ENCODE measurements around the gene ABCB6. TPM values are rescaled to one million over a fixed set of nuclear protein-coding genes. Genes with fewer than 3 reads are reported as not detected.

ABCB6 gene
- total and polyA plus RNA-seq, 8 donors, result 3.8 to 36.7 (median 7.0) TPM

- peak overlapping the region in 2 of 4 donors; percentile 91 to 95 for H3K27ac ChIP-seq
- FAIRE-seq, result no peak
- peaks cover 7 to 40% (median 30%) of the 10 kb centered on the region in 3 donors for H3K36me3 ChIP-seq
Measured at GRCh38 chr2:219228041-219228910, 9.5 kb upstream of the ABCB6 start.

DNA sequence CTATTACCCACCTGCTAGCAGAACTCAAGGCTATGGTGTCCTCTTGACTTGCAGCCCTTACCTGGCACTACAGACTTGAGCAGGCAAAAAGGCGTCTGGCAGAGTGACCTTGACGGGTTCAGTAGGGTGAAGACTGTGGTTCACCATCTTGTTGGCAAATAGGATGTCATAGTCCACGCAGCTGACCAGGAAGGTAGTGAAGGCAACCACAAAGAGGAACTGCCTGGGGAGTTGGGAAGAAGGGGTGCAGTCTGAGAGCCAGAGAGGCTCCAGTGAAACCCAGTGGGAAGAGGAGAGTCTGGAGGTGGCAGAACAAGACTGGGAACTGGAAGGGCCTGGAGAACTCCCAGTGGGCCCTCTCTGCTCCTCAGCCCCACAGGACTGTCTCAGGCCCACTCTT lies 6.6 kb upstream of the ABCB6 start:
- Histone ChIP-seq H3K4me3 (no peak overlapping the region), H3K27me3 (no peaks in the 10 kb centered on the region), H3K9me3 (no peaks in the 10 kb centered on the region), H3K4me1 (peaks cover 8 to 12% (median 11%) of the 10 kb centered on the region in 3 donors), H3K27ac (no peak overlapping the region), H3K36me3 (peaks cover 11 to 51% (median 33%) of the 10 kb centered on the region in 3 donors)
- WGBS, 2 donors, result 84% methylated on average over 3 of the region's 3 CpGs
- no peak for DNase-seq
- TF ChIP-seq, protein P1, sequence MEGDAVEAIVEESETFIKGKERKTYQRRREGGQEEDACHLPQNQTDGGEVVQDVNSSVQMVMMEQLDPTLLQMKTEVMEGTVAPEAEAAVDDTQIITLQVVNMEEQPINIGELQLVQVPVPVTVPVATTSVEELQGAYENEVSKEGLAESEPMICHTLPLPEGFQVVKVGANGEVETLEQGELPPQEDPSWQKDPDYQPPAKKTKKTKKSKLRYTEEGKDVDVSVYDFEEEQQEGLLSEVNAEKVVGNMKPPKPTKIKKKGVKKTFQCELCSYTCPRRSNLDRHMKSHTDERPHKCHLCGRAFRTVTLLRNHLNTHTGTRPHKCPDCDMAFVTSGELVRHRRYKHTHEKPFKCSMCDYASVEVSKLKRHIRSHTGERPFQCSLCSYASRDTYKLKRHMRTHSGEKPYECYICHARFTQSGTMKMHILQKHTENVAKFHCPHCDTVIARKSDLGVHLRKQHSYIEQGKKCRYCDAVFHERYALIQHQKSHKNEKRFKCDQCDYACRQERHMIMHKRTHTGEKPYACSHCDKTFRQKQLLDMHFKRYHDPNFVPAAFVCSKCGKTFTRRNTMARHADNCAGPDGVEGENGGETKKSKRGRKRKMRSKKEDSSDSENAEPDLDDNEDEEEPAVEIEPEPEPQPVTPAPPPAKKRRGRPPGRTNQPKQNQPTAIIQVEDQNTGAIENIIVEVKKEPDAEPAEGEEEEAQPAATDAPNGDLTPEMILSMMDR (IDR thresholded peaks at IDR 0.05), result no peak
- no peak for FAIRE-seq
- no peak for ATAC-seq
- intact Hi-C loops (cut with DNase I), result no loop called here

More at GRCh38 chr2:219228041-219228910, 9.5 kb upstream of the ABCB6 start:
- TF ChIP-seq, protein P1 (IDR thresholded peaks at IDR 0.05), result no peak
- DNase-seq (no peak), ATAC-seq (no peak)
- WGBS, 2 donors, result 34 to 52% methylated on average over 7 of the region's 7 CpGs
- H3K4me3 ChIP-seq, result peak overlapping the region; percentile 58 to 89 (median 76)
- no peaks in the 10 kb centered on the region for H3K27me3 ChIP-seq
- H3K4me1 ChIP-seq, result peaks cover 12 to 21% (median 16%) of the 10 kb centered on the region in 3 donors
- H3K9me3 ChIP-seq, result no peaks in the 10 kb centered on the region
- intact Hi-C loops (cut with DNase I), result no loop called here

- peaks cover 15 to 18% (median 15%) of the 10 kb centered on the region in 3 donors for H3K4me1 ChIP-seq
- no peaks in the 10 kb centered on the region for H3K9me3 ChIP-seq
- no peak for DNase-seq
- intact Hi-C loops (cut with DNase I), result no loop called here
- no peak for ATAC-seq
- FAIRE-seq, result no peak
- H3K27me3 ChIP-seq, result no peaks in the 10 kb centered on the region
- H3K27ac ChIP-seq, result no peak overlapping the region
- H3K36me3 ChIP-seq, result peaks cover 11 to 58% (median 33%) of the 10 kb centered on the region in 3 donors
- 92% methylated on average over 31 of the region's 31 CpGs for WGBS, 2 donors
- TF ChIP-seq, protein P1 (IDR thresholded peaks at IDR 0.05), result no peak
- no peak overlapping the region for H3K4me3 ChIP-seq
Measured at GRCh38 chr2:219223831-219224610, 5.3 kb upstream of the ABCB6 start.

GRCh38 chr2:219221957-219222518 lies 3.3 kb upstream of the ABCB6 start:
- TF ChIP-seq, protein P1 (IDR thresholded peaks at IDR 0.05), result no peak
- FAIRE-seq, result no peak
- 92 to 94% methylated on average over 16 of the region's 16 CpGs for WGBS, 2 donors
- no peak for DNase-seq
- H3K4me3 ChIP-seq, result no peak overlapping the region
- intact Hi-C loops (cut with DNase I), result no loop called here
- no peak for ATAC-seq
- no peak overlapping the region for H3K27ac ChIP-seq
- H3K9me3 ChIP-seq, result no peaks in the 10 kb centered on the region
- peaks cover 7 to 20% (median 17%) of the 10 kb centered on the region in 3 donors for H3K4me1 ChIP-seq
- H3K27me3 ChIP-seq, result no peaks in the 10 kb centered on the region
- peaks cover 11 to 58% (median 33%) of the 10 kb centered on the region in 3 donors for H3K36me3 ChIP-seq

Data from pancreas (tissue), 10 donors.